NCI-H69 (cell line): ENCODE measurements around the gene IRF7.

Source experiments
- DNase-seq: peaks from one replicate; lab custom pipeline; 2025; lab: John Stamatoyannopoulos, UW

Gene IRF7

GRCh38 chr11:563812-564578, 51.8 kb downstream of the IRF7 start:
- DNase-seq, result no peak

- DNase-seq, result no peak
Measured at GRCh38 chr11:563066-563811, 52.5 kb downstream of the IRF7 start.
